Myocyte (in vitro differentiated cells): ENCODE data around the gene CLEC18B. TPM values are rescaled to one million over a fixed set of nuclear protein-coding genes. Genes with fewer than 3 reads are reported as not detected.
"Not testable (repeated sequence)": the region's sequence is repeated elsewhere in the genome, so short reads cannot be mapped to it uniquely, and the experiment has no call there.

ENCODE experiments used
- DNase-seq: peaks from one replicate; pipeline ENCODE4 v3.0.0-alpha.2; 2012; ENCODE audit warnings: low read depth
- total RNA-seq: library from RNA; depleted of rRNA; stranded (reverse); fragments of >200 nt; gene quantifications from 2 replicates; pipeline ENCODE4 v1.2.3, GENCODE V29; 2014

The CLEC18B gene
- total RNA-seq, 1 donor from 2014 or later = 1.6 TPM

GRCh38 chr16:74407362-74407705, 13.9 kb downstream of the CLEC18B start:
- DNase-seq = peak; percentile 21

- DNase-seq = not testable (repeated sequence)
Measured at GRCh38 chr16:74406600-74407361, 14.5 kb downstream of the CLEC18B start.

GRCh38 chr16:74404148-74404933, 16.9 kb downstream of the CLEC18B start:
- not testable (repeated sequence) for DNase-seq

- DNase-seq = not testable (repeated sequence)
Measured at GRCh38 chr16:74400238-74400637, 21.0 kb downstream of the CLEC18B start.

- not testable (repeated sequence) for DNase-seq
Measured at GRCh38 chr16:74398212-74398895, 22.9 kb downstream of the CLEC18B start.

- not testable (repeated sequence) for DNase-seq
Measured at GRCh38 chr16:74396521-74397017, 24.7 kb downstream of the CLEC18B start.

GRCh38 chr16:74394604-74395003, 26.7 kb downstream of the CLEC18B start:
- DNase-seq = not testable (repeated sequence)

- DNase-seq = not testable (repeated sequence)
Measured at GRCh38 chr16:74394131-74394530, 27.1 kb downstream of the CLEC18B start.

GRCh38 chr16:74391454-74392050, 29.7 kb downstream of the CLEC18B start:
- DNase-seq = not testable (repeated sequence)

GRCh38 chr16:74382339-74383034, 38.8 kb downstream of the CLEC18B start:
- DNase-seq = not testable (repeated sequence)

GRCh38 chr16:74373847-74374184, 47.5 kb downstream of the CLEC18B start:
- not testable (repeated sequence) for DNase-seq

- DNase-seq = no peak
Measured at GRCh38 chr16:74372953-74373846, 48.1 kb downstream of the CLEC18B start.

GRCh38 chr16:74372369-74372768, 48.9 kb downstream of the CLEC18B start:
- DNase-seq = no peak

GRCh38 chr16:74370338-74371135, 50.7 kb downstream of the CLEC18B start:
- DNase-seq = not testable (repeated sequence)

- DNase-seq = peak; percentile 96
Measured at GRCh38 chr16:74368002-74368911, 53.0 kb downstream of the CLEC18B start.

GRCh38 chr16:74367469-74368001, 53.7 kb downstream of the CLEC18B start:
- DNase-seq = peak; percentile 20
